CD4-positive, alpha-beta T cell treated with Interleukin-10 for 1 hour (primary cell): Measurements from ENCODE around the gene BORCS5.

Source experiments
- DNase-seq: peaks from one replicate; pipeline ENCODE4 v3.0.0-alpha.2; 2020

BORCS5 gene

GRCh38 chr12:12492547-12492946 is 135.7 kb downstream of the BORCS5 start:
- DNase-seq: no peak

- DNase-seq: no peak
These were observed 138.7 kb downstream of the BORCS5 start for GRCh38 chr12:12495536-12495935.

DNA sequence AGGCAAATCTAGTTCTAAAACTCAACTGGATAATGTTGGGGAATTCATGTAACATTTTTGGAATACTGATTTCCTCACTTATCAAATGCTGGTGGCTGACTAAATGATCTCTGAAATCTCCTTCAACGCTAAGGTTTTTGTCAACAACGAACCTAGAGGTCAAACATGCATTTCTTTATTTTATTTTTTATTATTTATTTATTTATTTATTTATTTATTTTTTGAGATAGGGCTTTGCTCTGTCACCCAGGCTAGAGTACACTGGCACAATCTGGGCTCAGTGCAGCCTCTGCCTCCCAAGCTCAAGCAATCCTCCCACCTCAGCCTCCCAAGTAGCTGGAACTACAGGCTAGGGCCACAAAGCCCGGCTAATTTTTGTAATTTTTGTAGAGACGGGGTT is 141.3 kb downstream of the BORCS5 start:
- no peak for DNase-seq

DNA sequence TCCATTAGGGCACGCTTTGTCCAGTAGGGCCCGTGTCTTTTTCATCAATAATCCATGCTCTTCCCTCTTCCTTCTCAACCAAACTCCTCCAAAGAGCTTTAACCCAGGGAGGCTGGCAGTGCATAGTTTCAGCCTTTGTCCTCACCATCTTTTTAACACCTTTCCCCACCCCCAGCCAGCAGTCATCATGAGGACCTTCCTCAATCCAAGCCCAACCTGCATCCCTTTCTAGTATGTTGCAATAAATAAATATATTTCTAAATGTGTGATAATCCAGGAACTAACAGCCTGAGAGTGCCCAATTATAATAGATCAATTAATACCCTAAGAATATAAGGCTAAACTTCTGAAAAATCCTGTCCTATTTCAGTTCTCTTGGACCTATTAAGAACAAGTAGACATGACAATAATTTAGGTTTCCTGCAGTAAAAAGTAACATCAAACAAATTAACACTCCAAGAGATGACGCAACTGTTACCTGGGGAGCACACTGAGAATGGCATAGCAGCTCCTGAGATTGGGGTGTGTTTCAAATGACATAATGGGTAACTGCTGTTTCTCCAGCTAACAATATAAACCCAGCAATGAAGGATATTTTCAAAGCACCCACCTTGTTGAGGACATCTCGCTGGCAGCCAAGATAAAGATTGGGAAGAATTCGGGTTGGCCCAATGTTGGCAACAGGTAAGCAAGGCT is 143.2 kb downstream of the BORCS5 start:
- DNase-seq: peak; percentile 24

DNA sequence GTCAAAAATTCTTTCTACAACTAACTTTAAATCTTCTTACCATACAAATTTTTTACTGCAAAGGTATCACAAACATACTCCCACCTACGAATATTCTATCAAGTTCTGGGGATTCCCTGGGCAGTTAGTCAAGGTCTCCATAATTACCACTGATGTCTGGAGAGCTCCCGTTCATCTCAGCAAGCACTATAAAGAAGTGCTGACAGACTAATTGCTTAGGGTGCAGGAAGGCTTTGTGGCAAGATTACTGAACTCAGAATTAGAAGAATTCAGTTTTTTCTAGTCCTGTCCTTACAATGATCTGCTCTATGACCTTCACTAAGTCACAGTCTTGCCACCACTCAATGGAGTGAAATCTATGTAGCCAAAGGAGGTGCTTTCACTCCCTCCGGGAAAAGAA is 144.2 kb downstream of the BORCS5 start:
- DNase-seq: no peak

GRCh38 chr12:12502130-12502814 is 145.4 kb downstream of the BORCS5 start:
- peak; percentile 49 for DNase-seq

GRCh38 chr12:12502815-12503151 is 145.9 kb downstream of the BORCS5 start:
- peak; percentile 55 for DNase-seq

GRCh38 chr12:12503384-12504078 is 146.7 kb downstream of the BORCS5 start:
- DNase-seq: peak; percentile 66

- peak; percentile 33 for DNase-seq
These were observed 148.9 kb downstream of the BORCS5 start for GRCh38 chr12:12505544-12506495.

- no peak for DNase-seq
These were observed 149.6 kb downstream of the BORCS5 start for GRCh38 chr12:12506496-12506890.

- DNase-seq: no peak
These were observed 150.2 kb downstream of the BORCS5 start for GRCh38 chr12:12507121-12507520.

- no peak for DNase-seq
These were observed 151.7 kb downstream of the BORCS5 start for GRCh38 chr12:12508612-12509011.

DNA sequence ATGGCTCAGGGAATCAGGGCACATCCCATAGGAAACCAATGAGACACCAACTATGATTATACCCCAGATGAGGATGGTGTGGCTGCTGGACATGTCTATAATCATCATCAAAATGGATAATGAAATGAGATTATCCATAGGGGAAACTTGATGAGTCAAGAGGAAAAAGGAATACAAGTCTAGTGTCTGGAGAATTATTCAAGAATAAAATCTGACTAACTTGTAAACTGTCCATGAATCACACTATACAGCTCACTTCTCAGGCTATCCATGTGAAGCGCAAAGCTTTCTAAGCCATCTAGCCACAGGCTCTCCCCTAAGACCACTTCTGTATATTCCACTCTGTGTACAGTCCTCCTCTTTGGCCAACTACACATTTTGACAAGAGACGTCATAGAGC is 153.3 kb downstream of the BORCS5 start:
- no peak for DNase-seq

DNA sequence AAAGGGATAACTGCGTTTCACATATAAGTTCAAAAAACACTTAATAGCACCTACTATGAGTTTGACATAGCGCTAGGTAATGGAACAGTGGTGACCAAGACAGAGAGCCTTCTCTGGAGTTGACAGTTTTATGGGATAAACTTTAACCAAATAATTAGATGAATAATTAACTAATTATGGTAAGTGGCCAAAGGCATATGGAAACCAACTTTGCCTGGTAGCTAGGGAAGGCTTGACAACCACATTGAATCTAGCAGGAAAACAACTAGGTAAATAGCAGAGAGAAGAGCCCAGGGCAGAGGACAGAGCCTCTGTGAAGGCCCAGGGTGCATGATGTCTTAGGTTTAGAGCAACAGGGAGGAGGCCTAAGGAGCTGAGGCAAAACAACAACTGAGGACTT is 153.7 kb downstream of the BORCS5 start:
- no peak for DNase-seq

GRCh38 chr12:12511021-12511783 is 154.3 kb downstream of the BORCS5 start:
- no peak for DNase-seq

GRCh38 chr12:12511895-12512711 is 155.2 kb downstream of the BORCS5 start:
- no peak for DNase-seq

- DNase-seq: no peak
These were observed 156.6 kb downstream of the BORCS5 start for GRCh38 chr12:12513416-12514006.

- no peak for DNase-seq
These were observed 161.6 kb downstream of the BORCS5 start for GRCh38 chr12:12518464-12518845.

- no peak for DNase-seq
These were observed 162.0 kb downstream of the BORCS5 start for GRCh38 chr12:12518919-12519318.
